ENCODE measurements around the gene CXCL14.

The CXCL14 gene

DNA sequence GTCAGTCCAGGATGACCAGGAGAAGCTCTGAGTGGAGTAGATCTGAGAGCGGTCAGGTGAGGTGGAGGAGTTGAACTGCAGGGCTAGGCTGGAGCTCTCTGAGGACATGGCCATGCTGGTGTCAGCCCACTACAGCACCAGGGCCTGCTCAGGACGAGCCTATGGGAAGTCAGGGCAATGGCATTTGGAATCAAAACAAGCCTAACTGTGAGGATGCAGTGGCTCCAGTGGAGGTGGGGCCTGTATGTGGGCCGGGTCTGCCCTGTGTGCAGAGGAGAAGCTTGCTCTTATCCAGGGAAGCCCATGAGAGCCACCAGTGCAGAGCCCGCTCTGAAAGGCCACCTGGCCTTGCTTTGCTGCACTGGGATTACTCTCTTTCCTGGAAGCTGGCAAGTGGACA, 11.1 kb downstream of the CXCL14 start:
- DNase-seq (ENCODE audit: low spot score): no peak

GRCh38 chr5:135566422-135567400, 12.1 kb downstream of the CXCL14 start:
- DNase-seq (ENCODE audit: low spot score): no peak

- peak; percentile 61 for DNase-seq (ENCODE audit: low spot score)
Observed at GRCh38 chr5:135565725-135566421, 12.9 kb downstream of the CXCL14 start.

DNA sequence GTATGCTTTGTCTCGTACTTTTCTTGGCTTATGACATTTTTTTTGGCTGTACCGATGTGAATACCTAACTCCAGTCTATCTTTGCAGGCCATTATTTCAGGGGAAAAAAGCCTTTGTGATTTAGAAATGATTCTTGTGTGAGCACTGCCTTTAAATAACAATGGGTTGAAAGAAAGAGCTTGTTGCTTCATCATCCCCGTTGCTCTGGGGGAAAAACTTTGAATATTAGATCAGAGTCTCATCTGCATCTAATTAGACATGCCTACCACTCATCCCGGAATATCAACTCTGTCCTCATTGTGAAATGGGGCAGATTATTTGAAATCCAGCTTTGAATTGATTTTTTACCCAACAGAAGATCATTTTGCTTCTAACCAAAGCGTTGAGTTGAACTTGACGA, 13.5 kb downstream of the CXCL14 start:
- DNase-seq (ENCODE audit: low spot score): no peak

GRCh38 chr5:135564331-135564730, 14.5 kb downstream of the CXCL14 start:
- no peak for DNase-seq (ENCODE audit: low spot score)

DNA sequence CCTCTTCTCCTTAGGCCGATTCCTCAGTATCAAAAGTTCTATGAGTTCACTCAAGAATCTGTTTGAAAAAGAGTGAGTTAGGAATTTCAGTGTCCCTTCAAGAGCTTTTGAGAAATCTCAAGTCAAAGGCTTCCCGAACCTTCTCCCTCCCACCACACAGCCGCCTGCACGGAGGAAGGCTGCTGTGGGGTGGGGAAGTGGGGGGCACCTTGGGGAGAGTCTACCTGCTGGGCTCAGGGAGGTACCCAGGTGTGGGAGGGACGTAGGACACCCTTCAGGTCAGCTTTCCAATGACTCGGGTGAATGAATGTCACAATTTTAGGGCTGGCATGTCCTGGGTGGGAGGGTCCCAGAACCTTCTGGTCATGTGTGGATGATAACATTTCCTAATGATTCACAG, 17.5 kb downstream of the CXCL14 start:
- no peak for DNase-seq (ENCODE audit: low spot score)

- DNase-seq (ENCODE audit: low spot score): peak; percentile 42
Observed at GRCh38 chr5:135560858-135561257, 17.9 kb downstream of the CXCL14 start.

- DNase-seq (ENCODE audit: low spot score): no peak
Observed at GRCh38 chr5:135559354-135559753, 19.4 kb downstream of the CXCL14 start.

GRCh38 chr5:135557076-135557838, 21.5 kb downstream of the CXCL14 start:
- no peak for DNase-seq (ENCODE audit: low spot score)

DNA sequence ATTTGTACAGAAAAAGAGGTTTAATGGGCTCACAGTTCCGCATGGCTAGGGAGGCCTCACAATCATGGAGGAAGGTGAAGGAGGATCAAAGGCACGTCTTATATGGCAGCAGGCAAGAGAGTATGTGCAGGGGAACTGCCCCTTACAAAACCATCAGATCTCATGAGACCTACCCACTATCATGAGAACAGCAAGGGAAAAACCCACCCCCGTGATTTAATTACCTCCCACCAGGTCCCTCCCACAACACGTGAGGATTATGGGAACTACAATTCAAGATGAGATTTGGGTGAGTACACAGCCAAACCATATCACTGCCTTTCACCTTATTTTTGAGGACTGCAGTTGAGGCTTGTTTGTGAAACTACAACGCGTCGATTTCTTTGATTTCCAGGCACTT, 22.2 kb downstream of the CXCL14 start:
- no peak for DNase-seq (ENCODE audit: low spot score)

DNA sequence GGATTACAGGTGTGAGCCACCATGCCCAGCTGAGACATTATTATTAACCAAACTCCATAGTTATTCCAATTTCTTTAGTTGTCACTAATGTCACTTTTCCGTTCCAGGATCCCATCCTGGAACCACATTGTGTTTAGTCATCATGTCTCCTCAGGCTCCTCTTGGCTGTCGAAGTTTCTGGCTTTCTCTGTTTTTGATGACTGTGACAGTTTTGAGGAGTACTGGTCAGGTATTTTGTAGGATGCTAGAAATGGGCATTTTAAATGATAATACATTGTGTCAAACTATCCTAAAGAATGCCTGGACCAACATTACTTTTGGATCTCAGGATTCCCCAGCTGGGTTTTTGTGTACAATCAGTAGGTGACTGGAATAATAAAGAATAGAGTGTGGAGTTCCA, 23.3 kb downstream of the CXCL14 start:
- DNase-seq (ENCODE audit: low spot score): no peak

- no peak for DNase-seq (ENCODE audit: low spot score)
Observed at GRCh38 chr5:135553688-135554462, 24.9 kb downstream of the CXCL14 start.

DNA sequence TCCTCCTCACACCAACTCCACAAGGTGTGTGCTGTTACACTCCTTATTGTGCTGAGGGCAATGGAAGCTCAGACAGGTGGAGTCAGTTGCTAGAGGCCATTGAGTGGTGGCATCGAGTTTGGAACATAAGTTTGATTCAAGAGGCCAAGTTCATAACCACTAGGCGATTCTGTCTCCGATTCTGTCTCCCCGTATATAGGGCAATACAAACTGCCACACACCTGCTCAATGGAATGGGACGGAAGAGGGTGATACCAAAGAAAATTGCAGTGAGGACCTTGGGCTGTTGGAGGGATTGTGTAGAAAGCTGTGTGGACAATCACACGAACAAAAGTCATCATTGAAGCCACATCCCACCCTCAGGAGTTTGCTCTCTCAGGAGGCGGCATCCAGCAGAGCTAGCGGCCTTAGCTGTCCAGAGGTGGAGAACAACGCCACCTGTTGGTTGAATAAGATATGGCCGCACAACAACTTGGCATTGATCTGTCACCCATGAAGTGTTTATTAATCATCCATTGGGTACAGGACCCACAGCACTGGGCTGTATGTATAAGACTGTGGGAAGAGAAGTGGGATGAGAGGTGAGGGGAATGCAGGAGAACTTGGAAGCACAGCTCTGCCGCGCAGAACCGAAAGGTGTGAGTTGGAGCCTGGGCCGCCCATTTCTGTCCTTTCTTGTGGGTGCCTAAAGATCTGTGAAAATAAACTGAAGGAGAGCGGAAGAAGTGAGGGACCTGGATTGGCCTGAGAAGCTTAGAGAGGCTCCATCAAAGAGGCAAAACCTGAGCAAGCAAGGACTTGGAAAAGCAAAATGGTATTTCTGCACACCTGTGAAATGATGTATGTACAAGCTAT, 27.0 kb downstream of the CXCL14 start:
- peak; percentile 44 for DNase-seq (ENCODE audit: low spot score)

- no peak for DNase-seq (ENCODE audit: low spot score)
Observed at GRCh38 chr5:135549413-135549812, 29.4 kb downstream of the CXCL14 start.

GRCh38 chr5:135547590-135548254, 31.1 kb downstream of the CXCL14 start:
- DNase-seq (ENCODE audit: low spot score): no peak

DNA sequence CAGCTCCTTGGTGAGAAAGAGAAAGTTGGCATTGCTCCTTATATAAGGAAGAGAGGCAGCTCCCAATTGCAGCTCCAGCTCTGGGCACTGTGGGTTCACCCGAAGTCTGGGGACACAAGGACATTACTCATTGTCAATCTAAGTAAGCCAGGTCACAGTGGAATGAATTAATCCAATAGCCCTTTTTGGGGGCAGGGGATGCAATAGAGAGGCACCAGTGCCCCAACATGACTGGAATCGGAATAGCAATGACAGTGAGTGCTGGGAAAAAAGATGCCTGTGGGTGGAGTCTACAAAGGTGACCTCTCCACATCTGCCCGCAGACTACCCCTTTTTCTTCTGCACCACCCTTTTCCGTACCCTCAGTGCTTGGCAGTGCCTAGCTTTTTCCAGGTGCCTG, 31.9 kb downstream of the CXCL14 start:
- no peak for DNase-seq (ENCODE audit: low spot score)

DNA sequence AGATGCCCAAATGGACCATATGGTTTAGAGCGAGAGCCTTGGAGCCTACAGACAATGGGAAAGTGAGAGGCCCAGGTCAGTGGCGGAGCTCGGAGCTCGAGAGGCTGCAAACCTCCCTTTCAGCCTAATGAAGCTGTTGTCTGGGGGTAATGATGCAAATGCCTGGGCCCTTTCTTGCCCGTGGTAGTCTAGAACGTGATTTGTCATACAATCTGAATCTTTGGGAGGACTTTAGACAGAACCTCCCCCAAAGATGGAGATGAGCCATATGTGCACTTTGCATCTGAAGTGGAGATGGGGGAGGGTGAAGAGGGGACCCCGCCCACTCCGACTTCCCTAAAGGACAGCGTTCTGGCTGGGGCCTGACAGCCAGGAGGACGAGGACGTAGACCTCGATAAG, 32.7 kb downstream of the CXCL14 start:
- no peak for DNase-seq (ENCODE audit: low spot score)

GRCh38 chr5:135545099-135545498, 33.7 kb downstream of the CXCL14 start:
- DNase-seq (ENCODE audit: low spot score): no peak

- no peak for DNase-seq (ENCODE audit: low spot score)
Observed at GRCh38 chr5:135543485-135544304, 35.1 kb downstream of the CXCL14 start.
